Lung (tissue), 12 donors: ENCODE data around the gene TOB1. TPM values are rescaled to one million over a fixed set of nuclear protein-coding genes. Genes with fewer than 3 reads are reported as not detected.

Experiments
- ATAC-seq: fragments of 200-7000 bp; cut with Tn5 transposase; one replicate; pipeline ENCODE4 v1.9.1; 2020; ENCODE audit warnings: moderate number of reproducible peaks; ENCODE audit not compliant: insufficient read depth, low FRiP score
- DNase-seq, 3 donors: peaks; one replicate each; pipeline ENCODE4 v3.0.0-alpha.2; 2013 to 2017
- H3K27ac ChIP-seq, 2 donors: one replicate each; pipeline ENCODE4 v1.5.1; 2013; ENCODE audit warnings: mild to moderate bottlenecking in 2 of 2, moderate library complexity in 2 of 2, control low read depth in 1 of 2, inconsistent platforms in 1 of 2, low read depth in 1 of 2, low read length in 1 of 2
- H3K27me3 ChIP-seq, 3 donors: one replicate each; pipeline ENCODE4 v1.5.1; 2013; ENCODE audit warnings: low read length in 2 of 3; ENCODE audit not compliant: control insufficient read depth in 3 of 3, insufficient read depth in 3 of 3
- H3K36me3 ChIP-seq, 4 donors: one replicate each; pipeline ENCODE4 v1.5.1; 2013; ENCODE audit warnings: low read length in 4 of 4, mild to moderate bottlenecking in 1 of 4, moderate library complexity in 1 of 4; ENCODE audit not compliant: control insufficient read depth in 4 of 4, insufficient read depth in 4 of 4
- H3K4me1 ChIP-seq, 5 donors: one replicate each; pipeline ENCODE4 v1.5.1; 2013; ENCODE audit warnings: low read length in 5 of 5, mild to moderate bottlenecking in 2 of 5, moderate library complexity in 1 of 5; ENCODE audit not compliant: control insufficient read depth in 5 of 5, insufficient read depth in 5 of 5
- H3K4me3 ChIP-seq: one replicate; pipeline ENCODE4 v1.5.1; 2013; ENCODE audit warnings: mild to moderate bottlenecking, control low read depth, moderate library complexity
- H3K9ac ChIP-seq, 2 donors: one replicate each; pipeline ENCODE4 v1.5.1; 2013; ENCODE audit warnings: low read length in 2 of 2, control low read depth in 1 of 2; ENCODE audit not compliant: insufficient read depth in 1 of 2
- H3K9me3 ChIP-seq, 4 donors: one replicate each; pipeline ENCODE4 v1.5.1; 2013; ENCODE audit warnings: low read length in 3 of 4, mild to moderate bottlenecking in 1 of 4, moderate library complexity in 1 of 4; ENCODE audit not compliant: control insufficient read depth in 4 of 4, insufficient read depth in 3 of 4
- WGBS, 2 donors: extraction: QIAGEN DNeasy Blood & Tissue Kit; methylation state at CpG; one replicate each; pipeline ENCODE4 v1.1.7; 2013; 5-methylcytosine and 5-hydroxymethylcytosine counted together
- polyA plus RNA-seq, 2 donors: library from polyadenylated mRNA; stranded (reverse); fragments of 200-250 nt; gene quantifications; one replicate each; pipeline ENCODE4 v1.2.1, GENCODE V29; 2013
- total RNA-seq, 2 donors: library from RNA; depleted of rRNA in 1 of 2; stranded (reverse); fragments of >200 nt in 1 of 2; gene quantifications; one replicate each; pipeline ENCODE4 v1.2.1, GENCODE V29; 2014 to 2021
- TF ChIP-seq, protein P1 (sequence below): IDR thresholded peaks from 2 replicates; pipeline ENCODE4 v1.5.1; 2012; ENCODE audit warnings: mild to moderate bottlenecking; ENCODE audit errors: control extremely low read depth, extremely low read depth
- donor health status: control.
- donor health status: control.
- donor health status: Bipolar disorder and iron deficiency.
- donor health status: healthy.
- donor health status: DM: yes; HTN: yes; CAD: no.

Gene TOB1
- total and polyA plus RNA-seq, 4 donors = 15.3 to 75.5 (median 29.5) TPM

- TF ChIP-seq, protein P1, sequence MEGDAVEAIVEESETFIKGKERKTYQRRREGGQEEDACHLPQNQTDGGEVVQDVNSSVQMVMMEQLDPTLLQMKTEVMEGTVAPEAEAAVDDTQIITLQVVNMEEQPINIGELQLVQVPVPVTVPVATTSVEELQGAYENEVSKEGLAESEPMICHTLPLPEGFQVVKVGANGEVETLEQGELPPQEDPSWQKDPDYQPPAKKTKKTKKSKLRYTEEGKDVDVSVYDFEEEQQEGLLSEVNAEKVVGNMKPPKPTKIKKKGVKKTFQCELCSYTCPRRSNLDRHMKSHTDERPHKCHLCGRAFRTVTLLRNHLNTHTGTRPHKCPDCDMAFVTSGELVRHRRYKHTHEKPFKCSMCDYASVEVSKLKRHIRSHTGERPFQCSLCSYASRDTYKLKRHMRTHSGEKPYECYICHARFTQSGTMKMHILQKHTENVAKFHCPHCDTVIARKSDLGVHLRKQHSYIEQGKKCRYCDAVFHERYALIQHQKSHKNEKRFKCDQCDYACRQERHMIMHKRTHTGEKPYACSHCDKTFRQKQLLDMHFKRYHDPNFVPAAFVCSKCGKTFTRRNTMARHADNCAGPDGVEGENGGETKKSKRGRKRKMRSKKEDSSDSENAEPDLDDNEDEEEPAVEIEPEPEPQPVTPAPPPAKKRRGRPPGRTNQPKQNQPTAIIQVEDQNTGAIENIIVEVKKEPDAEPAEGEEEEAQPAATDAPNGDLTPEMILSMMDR = no peak
- ATAC-seq = no peak
- DNase-seq = no peak
- WGBS, 2 donors = 92 to 97% methylated on average over 3 of the region's 3 CpGs
- H3K36me3 ChIP-seq = no peaks in the 10 kb centered on the region
- peaks cover 0 to 2% (median 0%) of the 10 kb centered on the region in 4 donors for H3K9me3 ChIP-seq
- H3K4me1 ChIP-seq = peaks cover 0 to 6% (median 0%) of the 10 kb centered on the region in 5 donors
- H3K27me3 ChIP-seq = no peaks in the 10 kb centered on the region
- no peak overlapping the region for H3K4me3 ChIP-seq
- H3K9ac ChIP-seq = no peak overlapping the region
- peak overlapping the region in 1 of 2 donors; percentile 17 for H3K27ac ChIP-seq
Observed at GRCh38 chr17:50889528-50890118, 23.5 kb upstream of the TOB1 start.

- H3K27me3 ChIP-seq = no peaks in the 10 kb centered on the region
- no peaks in the 10 kb centered on the region for H3K36me3 ChIP-seq
- no peak overlapping the region for H3K4me3 ChIP-seq
- H3K27ac ChIP-seq = no peak overlapping the region
- peaks cover 0 to 13% (median 0%) of the 10 kb centered on the region in 5 donors for H3K4me1 ChIP-seq
- no peaks in the 10 kb centered on the region for H3K9me3 ChIP-seq
- no peak for ATAC-seq
- H3K9ac ChIP-seq = no peak overlapping the region
- 95 to 97% methylated on average over 5 of the region's 5 CpGs for WGBS, 2 donors
- TF ChIP-seq, protein P1 = no peak
- no peak for DNase-seq
Observed at GRCh38 chr17:50887705-50888245, 21.6 kb upstream of the TOB1 start.

DNA sequence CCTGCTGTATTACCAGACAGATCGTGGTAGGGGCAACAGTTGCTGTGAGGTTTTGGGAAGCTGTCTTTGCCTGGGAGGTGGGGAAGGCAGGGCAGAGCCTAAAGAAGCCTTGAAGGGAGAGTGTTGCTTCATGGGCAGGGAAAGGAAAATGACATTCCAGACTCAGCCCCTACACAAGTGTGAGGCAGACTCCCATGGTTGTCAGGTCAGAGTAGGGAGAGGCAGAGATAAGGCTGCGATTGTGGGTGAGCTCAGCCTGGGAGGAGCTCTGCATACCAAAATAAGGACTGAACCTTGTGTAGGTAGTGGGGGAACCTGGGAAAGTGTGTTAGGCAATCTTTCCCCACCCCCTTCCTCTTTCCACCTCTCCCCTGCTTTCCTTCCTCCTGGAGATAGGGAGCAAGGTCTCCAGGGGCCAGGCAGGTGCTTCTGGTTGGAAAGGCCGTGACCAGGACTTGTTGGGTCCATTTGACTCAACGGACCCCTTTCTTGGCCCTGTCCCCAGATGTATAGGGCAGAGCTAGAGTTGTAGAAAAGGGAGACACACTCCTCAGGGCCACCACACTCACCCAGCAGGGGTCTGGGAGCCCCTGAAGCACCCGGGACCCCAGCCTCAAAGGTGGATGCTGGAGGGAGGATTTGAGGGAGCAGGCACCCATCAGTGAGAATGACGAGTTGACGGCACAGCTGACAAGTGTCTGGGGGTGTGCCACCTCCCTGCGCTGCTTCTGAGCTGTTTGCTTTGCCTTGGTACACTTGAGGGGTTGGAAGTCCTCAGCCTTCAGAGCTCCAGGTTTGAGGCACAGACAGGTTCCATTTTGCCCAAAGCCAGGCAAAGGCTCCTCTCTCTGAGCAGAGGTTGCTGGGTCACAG, 18.5 kb upstream of the TOB1 start:
- peak; percentile 74 for ATAC-seq
- Histone ChIP-seq H3K27ac (peak overlapping the region in 1 of 2 donors; percentile 74), H3K4me1 (peaks cover 0 to 13% (median 0%) of the 10 kb centered on the region in 5 donors), H3K9me3 (peaks cover 0 to 5% (median 0%) of the 10 kb centered on the region in 4 donors), H3K9ac (peak overlapping the region in 1 of 2 donors; percentile 11), H3K4me3 (no peak overlapping the region), H3K36me3 (no peaks in the 10 kb centered on the region), H3K27me3 (no peaks in the 10 kb centered on the region)
- TF ChIP-seq, protein P1 = no peak
- WGBS, 2 donors = 70 to 75% methylated on average over 8 of the region's 8 CpGs
- DNase-seq = peak in 1 of 3 donors; percentile 59
